GM23338 (cell line): Measurements from ENCODE around the gene BCAM. TPM values are rescaled to one million over a fixed set of nuclear protein-coding genes. Genes with fewer than 3 reads are reported as not detected.

Source experiments
- ATAC-seq: fragments of 200-7000 bp; cut with Tn5 transposase; 3 replicates; pipeline ENCODE4 v1.9.1; 2020
- DNase-seq: peaks from one replicate; pipeline ENCODE4 v3.0.0-alpha.2; 2015; ENCODE audit warnings: low spot score
- H2AFZ ChIP-seq: fragments of 200-600 bp; sonication (generic); 2 replicates; pipeline ENCODE4 v1.8.0; 2016; ENCODE audit warnings: antibody characterized with exemption, mild to moderate bottlenecking, moderate library complexity
- H3F3A ChIP-seq: fragments of 200-600 bp; sonication (generic); replicated peaks from 2 replicates; pipeline ENCODE4 v1.8.0; 2017; ENCODE audit warnings: antibody characterized with exemption, mixed run types, low read depth
- H3K27ac ChIP-seq: fragments of 200-600 bp; sonication (generic); 2 replicates; pipeline ENCODE4 v1.6.1; 2016; ENCODE audit warnings: low read depth
- H3K27me3 ChIP-seq: fragments of 200-600 bp; sonication (generic); 2 replicates; pipeline ENCODE4 v1.8.0; 2016; ENCODE audit warnings: mild to moderate bottlenecking, mixed run types, moderate library complexity; ENCODE audit not compliant: insufficient read depth
- H3K36me3 ChIP-seq: fragments of 200-600 bp; sonication (generic); 2 replicates; pipeline ENCODE4 v1.8.0; 2016; ENCODE audit warnings: mild to moderate bottlenecking; ENCODE audit not compliant: insufficient read depth
- H3K4me1 ChIP-seq: fragments of 200-600 bp; sonication (generic); 2 replicates; pipeline ENCODE4 v1.8.0; 2016; ENCODE audit warnings: mild to moderate bottlenecking, moderate library complexity; ENCODE audit not compliant: insufficient read depth
- H3K4me2 ChIP-seq: fragments of 200-600 bp; sonication (generic); 2 replicates; pipeline ENCODE4 v1.7.1; 2017; ENCODE audit warnings: mixed run types
- H3K4me3 ChIP-seq: fragments of 200-600 bp; sonication (generic); 2 replicates; pipeline ENCODE4 v1.6.1; 2016; ENCODE audit warnings: mixed run types
- H3K79me2 ChIP-seq: fragments of 200-600 bp; sonication (generic); replicated peaks from 2 replicates; pipeline ENCODE4 v1.8.0; 2017; ENCODE audit warnings: mild to moderate bottlenecking; ENCODE audit not compliant: insufficient read depth
- H3K9me2 ChIP-seq: fragments of 200-600 bp; sonication (generic); 2 replicates; pipeline ENCODE4 v1.8.0; 2017; ENCODE audit not compliant: insufficient read depth
- H4K20me1 ChIP-seq: fragments of 200-600 bp; sonication (generic); replicated peaks from 2 replicates; pipeline ENCODE4 v1.8.0; 2017; ENCODE audit warnings: mild to moderate bottlenecking; ENCODE audit not compliant: insufficient read depth
- H3K27ac Mint-ChIP-seq: 2 replicates; pipeline ENCODE4 v1.8.0; 2020; ENCODE audit warnings: inconsistent platforms, mild to moderate bottlenecking, moderate library complexity, mixed read lengths
- H3K27me3 Mint-ChIP-seq: 3 replicates; pipeline ENCODE4 v1.8.0; 2022; ENCODE audit warnings: low read depth, mild to moderate bottlenecking, moderate library complexity, mixed read lengths, inconsistent platforms; ENCODE audit not compliant: insufficient read depth, poor library complexity
- H3K36me3 Mint-ChIP-seq: 3 replicates; pipeline ENCODE4 v1.8.0; 2021; ENCODE audit warnings: low read depth, mild to moderate bottlenecking, inconsistent platforms, moderate library complexity, mixed read lengths
- H3K4me1 Mint-ChIP-seq: 3 replicates; pipeline ENCODE4 v1.8.0; 2020; ENCODE audit warnings: mild to moderate bottlenecking, inconsistent platforms, mixed read lengths
- H3K4me3 Mint-ChIP-seq: 3 replicates; pipeline ENCODE4 v1.8.0; 2021; ENCODE audit warnings: moderate library complexity, mild to moderate bottlenecking, inconsistent platforms, mixed read lengths
- H3K9me3 Mint-ChIP-seq: 3 replicates; pipeline ENCODE4 v1.8.0; 2020; ENCODE audit warnings: moderate library complexity, mild to moderate bottlenecking, inconsistent platforms, mixed read lengths
- CREB1 ChIP-seq: fragments of 250-450 bp; sonication (Bioruptor Pico); IDR thresholded peaks from 2 replicates; pipeline ENCODE4 v1.5.0; 2020; ENCODE audit warnings: low read depth, mild to moderate bottlenecking, moderate library complexity
- EZH2 ChIP-seq: fragments of 200-600 bp; sonication (generic); IDR thresholded peaks from one replicate; pipeline ENCODE4 v1.8.0; 2017; ENCODE audit warnings: antibody characterized with exemption, mild to moderate bottlenecking, low read depth; ENCODE audit not compliant: unreplicated experiment
- EZH2phosphoT487 ChIP-seq: fragments of 200-600 bp; sonication (generic); IDR thresholded peaks from one replicate; pipeline ENCODE4 v1.8.1; 2018; ENCODE audit warnings: antibody characterized with exemption; ENCODE audit not compliant: unreplicated experiment
- JUNB ChIP-seq: IDR thresholded peaks from one replicate; pipeline ENCODE4 v1.6.1; 2016; ENCODE audit warnings: antibody characterized with exemption; ENCODE audit not compliant: unreplicated experiment
- NANOG ChIP-seq: IDR thresholded peaks from 2 replicates; pipeline ENCODE4 v1.6.1; 2016; ENCODE audit warnings: antibody characterized with exemption, borderline replicate concordance
- POLR2AphosphoS5 ChIP-seq: IDR thresholded peaks from 2 replicates; pipeline ENCODE4 v1.6.1; 2016; ENCODE audit warnings: antibody characterized with exemption, low read depth
- ZNF114 ChIP-seq: fragments of 250-450 bp; sonication (Bioruptor Pico); IDR thresholded peaks from 2 replicates; pipeline ENCODE4 v1.5.0; 2020; ENCODE audit warnings: mild to moderate bottlenecking, moderate library complexity
- ZNF331 ChIP-seq: fragments of 250-450 bp; sonication (Bioruptor Pico); IDR thresholded peaks from 2 replicates; pipeline ENCODE4 v1.5.0; 2020; ENCODE audit warnings: low read depth, mild to moderate bottlenecking, moderate library complexity
- ZNF462 ChIP-seq: fragments of 250-450 bp; sonication (Bioruptor Pico); IDR thresholded peaks from 2 replicates; pipeline ENCODE4 v1.5.0; 2020; ENCODE audit warnings: mild to moderate bottlenecking, moderate library complexity
- polyA plus RNA-seq: library from polyadenylated mRNA; unstranded; fragments of >200 nt; fragmentation: Nextera tagmentation; extraction: Ambion mirVana; gene quantifications from 2 replicates; pipeline ENCODE4 v1.2.1, GENCODE V29; 2016
- total RNA-seq: library from RNA; depleted of rRNA; stranded (reverse); fragments of >200 nt; shearing (Covaris generic); gene quantifications from 2 replicates; pipeline ENCODE4 v1.2.3, GENCODE V29; 2014
- TF ChIP-seq, protein P1 (sequence below): IDR thresholded peaks from one replicate; pipeline ENCODE4 v1.6.1; 2018; ENCODE audit warnings: antibody characterized with exemption; ENCODE audit not compliant: unreplicated experiment
- TF ChIP-seq, protein P2 (sequence below): IDR thresholded peaks from 2 replicates; pipeline ENCODE4 v1.6.1; 2016; ENCODE audit warnings: antibody characterized with exemption
- TF ChIP-seq, protein P3 (sequence below), 2 experiments: fragments of 200-600 bp in 1 of 2; sonication (generic) in 1 of 2; conservative IDR thresholded peaks; 2 replicates each; pipeline versions ENCODE4 v1.5.1 to v1.6.1; 2016 to 2017; ENCODE audit warnings: antibody characterized with exemption in 2 of 2, low read depth in 2 of 2, mild to moderate bottlenecking in 2 of 2, moderate library complexity in 1 of 2

Gene BCAM
- total and polyA plus RNA-seq, 2 experiments from 2014 or later, result 33.3 to 100 TPM

DNA sequence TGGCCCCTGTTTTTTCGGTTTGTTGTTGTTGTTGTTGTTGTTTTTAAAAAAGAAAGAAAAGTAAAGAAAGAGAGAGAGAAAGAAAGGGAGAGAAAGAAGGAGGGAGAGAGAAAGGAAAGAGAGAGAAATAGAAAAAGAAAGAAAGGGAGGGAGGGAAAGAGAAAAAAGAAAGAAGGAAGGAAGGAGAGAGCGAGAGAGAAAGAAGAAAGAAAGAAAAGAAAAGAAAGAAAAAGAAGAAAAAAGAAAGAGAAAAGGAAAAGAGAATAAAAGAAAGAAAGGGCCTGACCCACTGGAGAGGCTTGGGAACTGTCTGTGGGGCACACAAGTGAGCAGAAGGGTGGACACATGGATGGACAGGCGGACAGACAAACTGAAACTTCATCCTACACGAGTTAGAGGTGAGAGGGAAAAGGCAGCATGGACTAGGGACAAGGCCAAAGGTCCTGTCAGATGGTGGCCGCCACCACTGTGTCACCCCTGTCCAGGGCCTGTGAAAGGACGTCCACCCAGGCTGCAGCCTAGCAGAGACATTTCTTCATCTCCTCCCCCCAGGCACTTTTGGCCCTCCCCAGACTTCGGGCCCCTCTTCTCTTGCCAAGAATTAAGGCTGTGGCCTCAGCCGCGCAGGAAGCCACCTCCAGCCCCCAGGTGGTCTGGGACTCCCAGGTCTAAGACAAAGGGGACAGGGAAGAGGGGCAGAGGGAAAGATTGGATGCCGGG, 9.1 kb upstream of the BCAM start:
- Mint-ChIP-seq H3K27me3 (peaks cover 24% of the 10 kb centered on the region), H3K36me3 (peaks cover 46% of the 10 kb centered on the region), H3K4me3 (no peak overlapping the region; the same call in 2 of the 3 replicates), H3K9me3 (no peaks in the 10 kb centered on the region; the same call in 2 of the 3 replicates), H3K4me1 (peaks cover 21% of the 10 kb centered on the region), H3K27ac (no peak overlapping the region; the same call in 1 of the 2 replicates)
- Histone ChIP-seq H3F3A (peaks cover 17% of the 10 kb centered on the region; the same call in 1 of the 2 replicates), H2AFZ (no peak overlapping the region), H3K4me2 (no peak overlapping the region), H3K79me2 (no peaks in the 10 kb centered on the region), H3K27ac (peak overlapping the region; percentile 81), H3K9me2 (no peaks in the 10 kb centered on the region), H3K27me3 (peaks cover 29% of the 10 kb centered on the region), H3K36me3 (no peaks in the 10 kb centered on the region), H3K4me1 (peaks cover 24% of the 10 kb centered on the region), H4K20me1 (no peaks in the 10 kb centered on the region), H3K4me3 (no peak overlapping the region)
- TF ChIP-seq ZNF331 (CRISPR knock-in tag) (no peak), ZNF462 (no peak), NANOG (no peak), EZH2phosphoT487 (no peak), JUNB (no peak), CREB1 (CRISPR knock-in tag) (no peak), POLR2AphosphoS5 (no peak), ZNF114 (CRISPR knock-in tag) (no peak), EZH2 (no peak)
- TF ChIP-seq, protein P1, sequence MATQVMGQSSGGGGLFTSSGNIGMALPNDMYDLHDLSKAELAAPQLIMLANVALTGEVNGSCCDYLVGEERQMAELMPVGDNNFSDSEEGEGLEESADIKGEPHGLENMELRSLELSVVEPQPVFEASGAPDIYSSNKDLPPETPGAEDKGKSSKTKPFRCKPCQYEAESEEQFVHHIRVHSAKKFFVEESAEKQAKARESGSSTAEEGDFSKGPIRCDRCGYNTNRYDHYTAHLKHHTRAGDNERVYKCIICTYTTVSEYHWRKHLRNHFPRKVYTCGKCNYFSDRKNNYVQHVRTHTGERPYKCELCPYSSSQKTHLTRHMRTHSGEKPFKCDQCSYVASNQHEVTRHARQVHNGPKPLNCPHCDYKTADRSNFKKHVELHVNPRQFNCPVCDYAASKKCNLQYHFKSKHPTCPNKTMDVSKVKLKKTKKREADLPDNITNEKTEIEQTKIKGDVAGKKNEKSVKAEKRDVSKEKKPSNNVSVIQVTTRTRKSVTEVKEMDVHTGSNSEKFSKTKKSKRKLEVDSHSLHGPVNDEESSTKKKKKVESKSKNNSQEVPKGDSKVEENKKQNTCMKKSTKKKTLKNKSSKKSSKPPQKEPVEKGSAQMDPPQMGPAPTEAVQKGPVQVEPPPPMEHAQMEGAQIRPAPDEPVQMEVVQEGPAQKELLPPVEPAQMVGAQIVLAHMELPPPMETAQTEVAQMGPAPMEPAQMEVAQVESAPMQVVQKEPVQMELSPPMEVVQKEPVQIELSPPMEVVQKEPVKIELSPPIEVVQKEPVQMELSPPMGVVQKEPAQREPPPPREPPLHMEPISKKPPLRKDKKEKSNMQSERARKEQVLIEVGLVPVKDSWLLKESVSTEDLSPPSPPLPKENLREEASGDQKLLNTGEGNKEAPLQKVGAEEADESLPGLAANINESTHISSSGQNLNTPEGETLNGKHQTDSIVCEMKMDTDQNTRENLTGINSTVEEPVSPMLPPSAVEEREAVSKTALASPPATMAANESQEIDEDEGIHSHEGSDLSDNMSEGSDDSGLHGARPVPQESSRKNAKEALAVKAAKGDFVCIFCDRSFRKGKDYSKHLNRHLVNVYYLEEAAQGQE, result no peak
- TF ChIP-seq, protein P2, sequence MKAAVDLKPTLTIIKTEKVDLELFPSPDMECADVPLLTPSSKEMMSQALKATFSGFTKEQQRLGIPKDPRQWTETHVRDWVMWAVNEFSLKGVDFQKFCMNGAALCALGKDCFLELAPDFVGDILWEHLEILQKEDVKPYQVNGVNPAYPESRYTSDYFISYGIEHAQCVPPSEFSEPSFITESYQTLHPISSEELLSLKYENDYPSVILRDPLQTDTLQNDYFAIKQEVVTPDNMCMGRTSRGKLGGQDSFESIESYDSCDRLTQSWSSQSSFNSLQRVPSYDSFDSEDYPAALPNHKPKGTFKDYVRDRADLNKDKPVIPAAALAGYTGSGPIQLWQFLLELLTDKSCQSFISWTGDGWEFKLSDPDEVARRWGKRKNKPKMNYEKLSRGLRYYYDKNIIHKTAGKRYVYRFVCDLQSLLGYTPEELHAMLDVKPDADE, result no peak
- TF ChIP-seq, protein P3, sequence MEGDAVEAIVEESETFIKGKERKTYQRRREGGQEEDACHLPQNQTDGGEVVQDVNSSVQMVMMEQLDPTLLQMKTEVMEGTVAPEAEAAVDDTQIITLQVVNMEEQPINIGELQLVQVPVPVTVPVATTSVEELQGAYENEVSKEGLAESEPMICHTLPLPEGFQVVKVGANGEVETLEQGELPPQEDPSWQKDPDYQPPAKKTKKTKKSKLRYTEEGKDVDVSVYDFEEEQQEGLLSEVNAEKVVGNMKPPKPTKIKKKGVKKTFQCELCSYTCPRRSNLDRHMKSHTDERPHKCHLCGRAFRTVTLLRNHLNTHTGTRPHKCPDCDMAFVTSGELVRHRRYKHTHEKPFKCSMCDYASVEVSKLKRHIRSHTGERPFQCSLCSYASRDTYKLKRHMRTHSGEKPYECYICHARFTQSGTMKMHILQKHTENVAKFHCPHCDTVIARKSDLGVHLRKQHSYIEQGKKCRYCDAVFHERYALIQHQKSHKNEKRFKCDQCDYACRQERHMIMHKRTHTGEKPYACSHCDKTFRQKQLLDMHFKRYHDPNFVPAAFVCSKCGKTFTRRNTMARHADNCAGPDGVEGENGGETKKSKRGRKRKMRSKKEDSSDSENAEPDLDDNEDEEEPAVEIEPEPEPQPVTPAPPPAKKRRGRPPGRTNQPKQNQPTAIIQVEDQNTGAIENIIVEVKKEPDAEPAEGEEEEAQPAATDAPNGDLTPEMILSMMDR (conservative IDR thresholded peaks at IDR 0.05; ENCODE audit: low read depth in 2 of 2), result no peak
- DNase-seq (no peak), ATAC-seq (no peak)
